Fibroblast of pulmonary artery (primary cell): ENCODE data around the gene PCID2.

Experiments
- DNase-seq: peaks from one replicate; pipeline ENCODE4 v3.0.0-alpha.2; 2010; ENCODE audit warnings: low read depth
- H3K4me3 ChIP-seq: replicated peaks from 2 replicates; pipeline ENCODE4 v1.5.1; 2011; ENCODE audit warnings: low read depth, mild to moderate bottlenecking, control low read depth, low read length, moderate library complexity
- TF ChIP-seq, protein P1 (sequence below): IDR thresholded peaks from 2 replicates; pipeline ENCODE4 v1.5.1; 2011; ENCODE audit warnings: mild to moderate bottlenecking, control low read depth, low read length, inconsistent platforms; ENCODE audit errors: missing control alignments

The PCID2 gene

DNA sequence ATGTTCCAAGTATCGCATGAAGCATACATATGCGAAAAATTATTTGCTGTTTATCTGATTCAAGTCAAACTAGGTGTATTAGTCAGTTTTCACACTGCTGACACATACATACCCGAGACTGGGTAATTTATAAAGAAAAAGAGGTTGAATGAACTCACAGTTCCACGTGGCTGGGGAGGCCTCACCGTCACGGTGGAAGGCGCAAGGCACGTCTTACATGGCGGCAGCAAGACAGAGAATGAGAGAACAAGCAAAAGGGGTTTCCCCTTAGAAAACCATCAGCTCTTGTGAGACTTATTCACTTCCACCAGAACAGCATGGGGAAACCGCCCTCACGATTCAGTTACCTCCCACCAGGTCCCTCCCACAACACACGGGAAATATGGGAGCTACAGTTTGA lies 63.0 kb downstream of the PCID2 start:
- no peak overlapping the region for H3K4me3 ChIP-seq
- DNase-seq, result no peak
- TF ChIP-seq, protein P1, sequence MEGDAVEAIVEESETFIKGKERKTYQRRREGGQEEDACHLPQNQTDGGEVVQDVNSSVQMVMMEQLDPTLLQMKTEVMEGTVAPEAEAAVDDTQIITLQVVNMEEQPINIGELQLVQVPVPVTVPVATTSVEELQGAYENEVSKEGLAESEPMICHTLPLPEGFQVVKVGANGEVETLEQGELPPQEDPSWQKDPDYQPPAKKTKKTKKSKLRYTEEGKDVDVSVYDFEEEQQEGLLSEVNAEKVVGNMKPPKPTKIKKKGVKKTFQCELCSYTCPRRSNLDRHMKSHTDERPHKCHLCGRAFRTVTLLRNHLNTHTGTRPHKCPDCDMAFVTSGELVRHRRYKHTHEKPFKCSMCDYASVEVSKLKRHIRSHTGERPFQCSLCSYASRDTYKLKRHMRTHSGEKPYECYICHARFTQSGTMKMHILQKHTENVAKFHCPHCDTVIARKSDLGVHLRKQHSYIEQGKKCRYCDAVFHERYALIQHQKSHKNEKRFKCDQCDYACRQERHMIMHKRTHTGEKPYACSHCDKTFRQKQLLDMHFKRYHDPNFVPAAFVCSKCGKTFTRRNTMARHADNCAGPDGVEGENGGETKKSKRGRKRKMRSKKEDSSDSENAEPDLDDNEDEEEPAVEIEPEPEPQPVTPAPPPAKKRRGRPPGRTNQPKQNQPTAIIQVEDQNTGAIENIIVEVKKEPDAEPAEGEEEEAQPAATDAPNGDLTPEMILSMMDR, result no peak

DNA sequence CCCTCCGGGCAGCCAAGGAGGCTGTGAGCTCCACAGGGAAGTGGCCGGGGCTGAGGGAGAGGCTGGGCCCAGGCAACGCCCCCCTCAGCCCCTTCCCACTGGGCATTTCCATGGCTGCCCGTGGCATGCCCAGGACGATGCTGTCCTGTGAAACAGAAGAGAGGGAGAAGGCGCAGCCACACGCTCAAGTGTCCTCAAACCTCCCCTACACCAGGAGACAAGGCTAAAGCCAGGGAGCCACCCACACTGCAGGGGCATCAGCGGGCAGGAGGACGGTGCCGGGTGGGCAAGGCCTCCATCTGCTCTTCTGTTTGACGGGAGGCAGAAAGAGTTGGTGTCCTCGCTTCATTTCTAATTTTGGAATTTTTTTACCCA lies 64.2 kb downstream of the PCID2 start:
- H3K4me3 ChIP-seq, result no peak overlapping the region
- TF ChIP-seq, protein P1, result no peak
- no peak for DNase-seq

DNA sequence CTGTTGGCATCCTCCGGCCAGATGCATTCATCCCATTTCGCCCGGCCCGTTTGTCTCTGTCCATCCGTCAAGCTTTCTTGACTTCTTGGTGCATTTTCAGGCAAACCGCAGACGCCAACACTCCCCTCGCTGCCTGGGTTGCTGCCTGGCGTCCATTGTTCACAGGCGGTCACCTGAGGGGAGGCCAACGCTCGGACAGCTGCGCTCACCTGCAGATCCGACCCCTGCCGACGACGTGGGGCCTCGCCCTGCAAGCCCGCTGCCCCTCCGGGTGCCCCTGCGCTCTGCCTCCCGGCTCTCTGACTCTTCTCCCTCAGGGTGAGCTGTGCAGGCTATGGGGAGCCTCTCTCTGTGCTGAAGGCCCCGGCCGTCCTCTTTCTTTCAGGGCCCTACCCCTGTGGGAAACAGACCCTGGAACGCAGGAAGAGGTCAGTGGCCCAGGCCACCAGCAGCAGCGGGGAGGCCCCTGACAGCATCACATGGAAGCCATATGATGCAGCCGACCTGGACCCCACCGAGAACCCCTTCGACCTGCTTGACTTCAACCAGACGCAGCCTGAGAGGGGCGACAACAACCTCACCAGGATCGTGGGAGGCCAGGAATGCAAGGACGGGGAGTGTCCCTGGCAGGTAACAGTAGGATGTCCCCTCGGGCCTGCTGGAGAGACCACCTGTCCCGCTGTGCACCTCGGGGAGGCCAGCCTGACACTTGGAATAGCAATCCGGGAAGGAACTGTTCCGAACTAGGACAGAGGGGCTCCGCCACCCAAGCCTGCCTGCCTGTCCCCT lies 64.8 kb downstream of the PCID2 start:
- H3K4me3 ChIP-seq, result no peak overlapping the region
- TF ChIP-seq, protein P1, result no peak
- no peak for DNase-seq

DNA sequence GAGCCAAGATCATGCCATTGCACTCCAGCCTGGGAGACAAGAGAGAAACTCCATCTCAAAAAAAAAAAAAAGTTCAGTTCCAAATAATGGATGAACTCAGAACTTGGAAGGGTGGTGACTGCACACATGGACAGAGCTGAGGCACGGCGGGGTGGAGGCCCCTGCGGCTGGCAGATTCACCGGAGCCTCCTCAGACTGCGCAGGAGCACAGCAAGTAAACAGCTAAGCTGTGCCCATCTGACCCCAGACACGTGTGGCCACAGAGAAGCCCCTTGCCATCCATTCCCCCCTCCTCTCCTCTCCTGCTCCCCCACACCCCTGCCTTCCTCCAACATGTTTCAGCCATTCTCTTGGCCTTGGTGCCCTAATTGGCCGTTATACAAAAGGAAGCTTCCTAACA lies 65.6 kb downstream of the PCID2 start:
- DNase-seq, result no peak
- H3K4me3 ChIP-seq, result no peak overlapping the region
- TF ChIP-seq, protein P1, result no peak

DNA sequence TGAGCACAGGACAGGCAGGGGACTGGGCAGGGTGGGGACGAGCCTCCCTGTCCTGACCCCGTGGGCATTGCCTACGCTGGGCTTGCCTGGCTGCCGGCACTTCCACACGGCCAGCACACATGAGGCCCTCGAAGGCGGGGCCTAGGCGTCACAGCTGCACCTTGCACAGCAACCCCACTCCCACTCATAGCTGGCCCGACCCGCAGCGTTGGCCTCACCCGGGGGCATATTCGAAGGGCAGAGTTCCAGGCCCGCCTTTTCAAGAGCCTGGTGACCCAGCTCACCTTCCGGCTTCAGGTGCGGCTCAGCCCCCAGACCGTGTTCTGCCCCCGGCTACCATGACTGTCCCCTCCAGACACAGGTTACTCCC lies 66.9 kb downstream of the PCID2 start:
- TF ChIP-seq, protein P1, result no peak
- H3K4me3 ChIP-seq, result no peak overlapping the region
- no peak for DNase-seq

DNA sequence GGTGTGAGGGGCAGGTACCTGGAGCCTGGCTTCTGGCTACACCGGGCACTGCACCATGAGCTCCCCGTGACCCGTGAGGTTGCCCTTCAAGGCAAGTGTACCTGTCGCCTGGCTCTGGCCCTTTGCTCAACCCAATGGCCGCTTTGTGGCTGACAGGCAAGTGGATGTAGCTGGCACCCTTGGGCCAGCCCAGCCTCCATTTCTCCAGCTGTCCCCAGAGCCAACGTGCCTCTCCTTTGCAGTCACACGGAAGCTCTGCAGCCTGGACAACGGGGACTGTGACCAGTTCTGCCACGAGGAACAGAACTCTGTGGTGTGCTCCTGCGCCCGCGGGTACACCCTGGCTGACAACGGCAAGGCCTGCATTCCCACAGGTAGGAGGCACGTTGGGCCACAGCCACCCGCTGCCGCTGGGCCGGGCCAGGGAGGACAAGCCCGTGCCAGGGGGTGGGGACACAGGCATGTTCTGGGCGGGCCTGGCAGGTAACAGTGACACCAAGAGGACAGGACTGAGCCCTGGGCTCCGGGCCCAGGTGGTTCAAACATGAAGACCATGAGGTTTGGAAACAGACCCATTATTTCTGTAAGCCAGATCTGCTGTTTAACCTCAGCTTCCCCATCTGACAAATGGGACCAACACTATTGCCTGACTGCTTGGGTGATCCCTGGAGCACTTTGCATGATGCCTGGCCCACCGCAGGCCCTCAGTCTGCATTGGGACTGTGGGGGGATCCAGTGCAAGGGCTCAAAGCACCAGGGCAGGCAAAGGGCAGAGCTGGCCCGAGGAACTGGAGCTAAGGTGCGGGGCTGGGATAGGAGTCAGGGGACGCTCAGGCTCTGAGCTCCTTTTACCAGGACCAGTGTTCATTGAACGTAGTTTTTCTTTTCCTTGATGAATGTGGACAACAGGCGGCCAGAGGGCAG lies 67.5 kb downstream of the PCID2 start:
- H3K4me3 ChIP-seq, result no peak overlapping the region
- TF ChIP-seq, protein P1, result no peak
- DNase-seq, result no peak

DNA sequence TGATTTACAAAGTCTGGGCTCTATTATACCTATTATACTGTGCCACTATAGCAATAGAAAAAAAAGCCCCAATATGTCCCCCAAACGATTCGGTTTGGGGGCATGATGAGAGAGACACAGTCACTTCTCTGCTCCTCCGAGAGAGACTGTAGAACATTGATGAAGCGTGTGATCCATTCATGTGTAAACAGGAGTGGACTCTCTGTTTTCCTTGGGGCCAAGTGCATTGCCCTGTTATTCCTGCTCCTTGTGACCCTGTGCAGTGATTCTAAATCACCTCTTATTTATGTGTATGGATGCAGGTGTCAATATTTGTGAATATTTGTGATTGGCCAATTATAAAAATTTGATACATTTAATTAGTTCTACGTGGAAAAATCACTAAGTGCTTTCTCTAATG lies 68.9 kb downstream of the PCID2 start:
- TF ChIP-seq, protein P1, result no peak
- no peak for DNase-seq
- H3K4me3 ChIP-seq, result no peak overlapping the region
